ENCODE data around the gene VSIG8. TPM values are rescaled to one million over a fixed set of nuclear protein-coding genes. Genes with fewer than 3 reads are reported as not detected.

Gene VSIG8
- total and polyA plus RNA-seq, 9 of the 15 experiments (the other 6 are each of a cell fraction or from before 2014, with no cell fraction given), result not detected

GRCh38 chr1:159829273-159829634 is 33.2 kb downstream of the VSIG8 start (continued):
- no peak for TF ChIP-seq BRF2 (IDR thresholded peaks at IDR 0.05; ENCODE audit: borderline replicate concordance, insufficient read depth, insufficient read length)
- no peak for TF ChIP-seq GTF2B (IDR thresholded peaks at IDR 0.05; ENCODE audit: extremely low read depth, insufficient read length)
- no peak for TF ChIP-seq SLC30A9 (CRISPR knock-in tag; IDR thresholded peaks at IDR 0.05)
- TF ChIP-seq MLX (CRISPR knock-in tag; conservative IDR thresholded peaks at IDR 0.05), result no peak
- TF ChIP-seq RBM22 (IDR thresholded peaks at IDR 0.05; ENCODE audit: low read depth, low read length, poor library complexity, severe bottlenecking), result no peak
- no peak for TF ChIP-seq TFE3 (CRISPR knock-in tag; IDR thresholded peaks at IDR 0.05)
- TF ChIP-seq ZNF79 (CRISPR knock-in tag; IDR thresholded peaks at IDR 0.05; ENCODE audit: low read depth), result no peak
- peak in 1 of 2 experiments; percentile 37; a peak in 2 of 4 replicates for TF ChIP-seq RAD21 (CRISPR knock-in tag; conservative IDR thresholded peaks at IDR 0.05 in 1 of 2, IDR thresholded peaks at IDR 0.05 in 1 of 2)
- TF ChIP-seq MTF1 (CRISPR knock-in tag; IDR thresholded peaks at IDR 0.05; ENCODE audit: borderline replicate concordance), result no peak
- no peak for TF ChIP-seq USF2 (CRISPR knock-in tag; IDR thresholded peaks at IDR 0.05)
- TF ChIP-seq CHD4 (IDR thresholded peaks at IDR 0.05; ENCODE audit: insufficient read depth, insufficient replicate concordance, low read depth, low read length, poor library complexity, severe bottlenecking), result no peak
- 0 out of 2 replicates have a peak, but pooled peaks have one; percentile 7 for TF ChIP-seq SMC3 (conservative IDR thresholded peaks at IDR 0.05; ENCODE audit: insufficient read depth, low read depth, low read length)

Measured in K562 (cell line).